Measurements from ENCODE around the gene ITIH2. TPM values are rescaled to one million over a fixed set of nuclear protein-coding genes. Genes with fewer than 3 reads are reported as not detected.

Gene ITIH2
- total RNA-seq, 4 donors from 2014 or later = not detected

- no peak for DNase-seq
- Histone ChIP-seq H3K4me3 (peak overlapping the region; percentile 81 to 98 (median 92)), H3K27me3 (no peaks in the 10 kb centered on the region), H3K4me1 (peaks cover 24 to 68% (median 57%) of the 10 kb centered on the region in 4 donors), H3K36me3 (no peaks in the 10 kb centered on the region), H3K27ac (peak overlapping the region; percentile 88 to 93 (median 91)), H3K9me3 (no peaks in the 10 kb centered on the region)
- TF ChIP-seq EP300 (IDR thresholded peaks at IDR 0.05; ENCODE audit: low read depth) (no peak), POLR2AphosphoS5 (IDR thresholded peaks at IDR 0.05) (no peak), CTCF (IDR thresholded peaks at IDR 0.05) (no peak), POLR2A (IDR thresholded peaks at IDR 0.05) (no peak)
- intact Hi-C loops (cut with DNase I; ENCODE audit: low total_unique reads) = no loop called here
- in situ Hi-C loops (cut with MboI; ENCODE audit: low pct_ligation_motif_present in 1 of 4, low pct_unique_long_range_greater_than_20kb in 1 of 4, low sequenced_read_pairs in 3 of 4) = no loop called here
- 34 to 40% methylated on average over 1 to 3 of the region's 3 CpGs for WGBS, 2 donors (ENCODE audit: low coverage in 1 of 2)
Observed at GRCh38 chr10:7789390-7789789, 86.3 kb downstream of the ITIH2 start.

GRCh38 chr10:7792541-7792940 is 89.4 kb downstream of the ITIH2 start:
- 34 to 63% methylated on average over 1 of the region's 1 CpG for WGBS, 2 donors (ENCODE audit: low coverage in 1 of 2)

GRCh38 chr10:7794251-7795026 is 91.3 kb downstream of the ITIH2 start:
- Histone ChIP-seq H3K36me3 (peaks cover 0 to 27% (median 13%) of the 10 kb centered on the region in 4 donors), H3K27me3 (no peaks in the 10 kb centered on the region), H3K27ac (no peak overlapping the region), H3K4me3 (no peak overlapping the region), H3K4me1 (peaks cover 12 to 67% (median 43%) of the 10 kb centered on the region in 4 donors), H3K9me3 (no peaks in the 10 kb centered on the region)
- intact Hi-C loops (cut with DNase I; ENCODE audit: low total_unique reads) = no loop called here
- no peak for DNase-seq
- TF ChIP-seq POLR2AphosphoS5 (IDR thresholded peaks at IDR 0.05) (no peak), EP300 (IDR thresholded peaks at IDR 0.05; ENCODE audit: low read depth) (no peak), POLR2A (IDR thresholded peaks at IDR 0.05) (no peak), CTCF (IDR thresholded peaks at IDR 0.05) (no peak)
- in situ Hi-C loops (cut with MboI; ENCODE audit: low pct_ligation_motif_present in 1 of 4, low pct_unique_long_range_greater_than_20kb in 1 of 4, low sequenced_read_pairs in 3 of 4) = no loop called here
- 82 to 83% methylated on average over 2 to 4 of the region's 4 CpGs for WGBS, 2 donors (ENCODE audit: low coverage in 1 of 2)

More at GRCh38 chr10:7792541-7792940, 89.4 kb downstream of the ITIH2 start:
- intact Hi-C loops (cut with DNase I; ENCODE audit: low total_unique reads) = no loop called here
- Histone ChIP-seq H3K36me3 (peaks cover 0 to 9% (median 4%) of the 10 kb centered on the region in 4 donors), H3K27me3 (no peaks in the 10 kb centered on the region), H3K4me3 (no peak overlapping the region), H3K4me1 (peaks cover 17 to 73% (median 50%) of the 10 kb centered on the region in 4 donors), H3K9me3 (no peaks in the 10 kb centered on the region), H3K27ac (peak overlapping the region in 1 of 4 donors; percentile 47)
- DNase-seq = no peak
- TF ChIP-seq CTCF (IDR thresholded peaks at IDR 0.05) (no peak), POLR2A (IDR thresholded peaks at IDR 0.05) (no peak), POLR2AphosphoS5 (IDR thresholded peaks at IDR 0.05) (no peak), EP300 (IDR thresholded peaks at IDR 0.05; ENCODE audit: low read depth) (no peak)
- in situ Hi-C loops (cut with MboI; ENCODE audit: low pct_ligation_motif_present in 1 of 4, low pct_unique_long_range_greater_than_20kb in 1 of 4, low sequenced_read_pairs in 3 of 4) = no loop called here

GRCh38 chr10:7795605-7796004 is 92.5 kb downstream of the ITIH2 start:
- DNase-seq = no peak
- H3K27me3 ChIP-seq = no peaks in the 10 kb centered on the region
- intact Hi-C loops (cut with DNase I; ENCODE audit: low total_unique reads) (no loop called here), in situ Hi-C loops (cut with MboI; ENCODE audit: low pct_ligation_motif_present in 1 of 4, low pct_unique_long_range_greater_than_20kb in 1 of 4, low sequenced_read_pairs in 3 of 4) (no loop called here)
- H3K4me3 ChIP-seq = no peak overlapping the region
- WGBS, 2 donors (ENCODE audit: low coverage in 1 of 2) = 58 to 59% methylated on average over 4 of the region's 4 CpGs
- peaks cover 0 to 37% (median 17%) of the 10 kb centered on the region in 4 donors for H3K36me3 ChIP-seq
- no peak overlapping the region for H3K27ac ChIP-seq
- no peak for TF ChIP-seq POLR2AphosphoS5 (IDR thresholded peaks at IDR 0.05)
- no peak for TF ChIP-seq POLR2A (IDR thresholded peaks at IDR 0.05)
- no peak for TF ChIP-seq EP300 (IDR thresholded peaks at IDR 0.05; ENCODE audit: low read depth)
- TF ChIP-seq CTCF (IDR thresholded peaks at IDR 0.05) = no peak
- no peaks in the 10 kb centered on the region for H3K9me3 ChIP-seq
- H3K4me1 ChIP-seq = peaks cover under 1 to 55% (median 31%) of the 10 kb centered on the region in 4 donors
